ENCODE data around the gene TRAPPC2L. TPM values are rescaled to one million over a fixed set of nuclear protein-coding genes. Genes with fewer than 3 reads are reported as not detected.

Gene TRAPPC2L
- polyA plus RNA-seq, 1 donor = 73.7 TPM

DNA sequence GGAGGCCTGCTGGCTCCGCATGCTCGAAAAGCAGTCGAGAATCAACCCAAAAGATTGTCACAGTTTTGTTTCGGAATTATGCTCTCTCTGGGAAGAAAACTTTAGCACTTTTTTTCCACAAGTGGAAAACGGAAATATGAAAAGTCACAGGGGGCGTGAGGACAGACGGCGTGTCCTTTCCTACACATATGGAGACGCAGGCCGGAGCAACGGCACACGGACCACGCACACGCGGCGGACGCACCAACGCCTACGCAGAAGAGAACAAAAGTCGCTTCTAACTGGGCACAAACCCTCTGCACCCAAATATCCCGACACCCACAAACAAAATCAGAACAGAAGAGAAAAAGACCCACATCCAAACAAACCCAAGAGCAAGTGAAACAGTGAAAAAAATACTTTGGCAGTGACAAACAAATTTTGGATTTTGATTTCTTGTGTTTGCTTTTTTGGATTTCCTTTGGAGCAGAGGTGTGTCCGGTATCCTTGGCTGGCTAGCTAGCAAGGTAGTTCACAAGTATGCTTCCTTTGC is 18.8 kb downstream of the TRAPPC2L start:
- DNase-seq = no peak

- DNase-seq = no peak
These were observed 20.1 kb downstream of the TRAPPC2L start for GRCh38 chr16:88876942-88877526.

DNA sequence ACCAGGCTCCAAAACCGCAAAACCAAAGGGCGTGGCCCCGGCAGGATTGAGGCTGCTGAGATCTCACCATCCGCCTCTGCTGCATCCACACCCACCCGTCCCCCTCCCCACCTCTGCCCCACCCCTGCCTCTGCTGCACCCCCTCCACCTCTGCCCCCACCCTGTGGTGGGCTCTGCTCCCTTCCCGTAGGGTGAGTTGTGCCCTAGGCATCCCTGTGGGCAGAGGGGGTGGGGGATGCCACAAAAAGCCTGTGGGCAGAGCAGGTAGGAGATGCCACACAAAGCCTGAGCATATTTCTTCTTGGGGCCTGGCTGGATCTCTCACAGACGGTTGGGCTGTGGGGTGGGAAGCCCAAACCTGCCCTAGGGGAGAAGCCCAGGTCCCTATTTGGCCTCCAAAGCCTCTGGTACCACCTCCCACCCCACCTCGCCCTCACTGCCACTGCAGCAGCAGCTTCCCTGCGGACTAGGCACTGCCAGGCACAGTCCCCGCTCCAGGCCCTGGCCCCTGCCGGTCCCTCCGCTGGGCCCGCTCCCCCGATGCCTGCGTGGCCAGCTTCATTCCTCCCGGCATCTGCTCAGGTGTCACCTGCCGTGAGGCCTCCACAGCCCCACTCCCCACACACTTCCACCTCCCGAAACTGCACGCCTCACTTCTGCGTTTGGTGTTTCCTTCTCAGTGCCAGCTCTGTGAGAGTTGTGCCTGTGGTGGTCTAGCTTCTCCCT is 20.8 kb downstream of the TRAPPC2L start:
- DNase-seq = no peak

DNA sequence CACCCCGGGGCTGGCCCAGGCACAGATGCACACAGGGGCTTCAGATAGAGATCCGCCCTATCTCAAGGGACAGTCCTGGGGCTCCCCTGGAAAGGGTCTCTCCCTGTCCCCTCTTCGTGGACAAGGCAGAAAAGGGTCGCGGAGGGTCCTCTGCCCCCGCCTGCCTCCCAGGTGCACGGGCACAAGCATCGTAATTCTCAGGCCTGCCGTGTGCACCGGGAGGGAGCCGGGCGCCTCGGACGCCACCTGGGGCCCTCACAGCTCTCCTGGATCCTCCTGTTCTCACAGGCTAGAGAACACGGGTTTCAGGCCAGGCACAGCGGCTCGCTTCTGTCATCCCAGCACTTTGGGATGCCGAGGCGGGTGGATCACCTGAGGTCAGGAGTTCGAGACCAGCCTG is 21.4 kb downstream of the TRAPPC2L start:
- no peak for DNase-seq

GRCh38 chr16:88878967-88879787 is 22.2 kb downstream of the TRAPPC2L start:
- DNase-seq = no peak

DNA sequence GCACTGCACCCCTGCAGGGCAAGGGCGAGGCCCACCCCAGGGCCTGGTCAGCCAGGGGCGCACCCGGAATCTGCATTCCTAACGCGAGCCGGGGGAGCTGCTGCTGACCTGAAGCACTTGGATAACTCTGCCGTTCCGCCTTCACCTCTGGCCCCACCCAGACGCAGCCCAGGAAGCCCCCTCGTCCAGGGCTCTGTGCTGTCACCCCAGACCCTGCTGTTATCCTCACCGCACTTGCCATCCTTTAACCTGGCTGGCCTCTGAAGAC is 22.8 kb downstream of the TRAPPC2L start:
- DNase-seq = no peak

DNA sequence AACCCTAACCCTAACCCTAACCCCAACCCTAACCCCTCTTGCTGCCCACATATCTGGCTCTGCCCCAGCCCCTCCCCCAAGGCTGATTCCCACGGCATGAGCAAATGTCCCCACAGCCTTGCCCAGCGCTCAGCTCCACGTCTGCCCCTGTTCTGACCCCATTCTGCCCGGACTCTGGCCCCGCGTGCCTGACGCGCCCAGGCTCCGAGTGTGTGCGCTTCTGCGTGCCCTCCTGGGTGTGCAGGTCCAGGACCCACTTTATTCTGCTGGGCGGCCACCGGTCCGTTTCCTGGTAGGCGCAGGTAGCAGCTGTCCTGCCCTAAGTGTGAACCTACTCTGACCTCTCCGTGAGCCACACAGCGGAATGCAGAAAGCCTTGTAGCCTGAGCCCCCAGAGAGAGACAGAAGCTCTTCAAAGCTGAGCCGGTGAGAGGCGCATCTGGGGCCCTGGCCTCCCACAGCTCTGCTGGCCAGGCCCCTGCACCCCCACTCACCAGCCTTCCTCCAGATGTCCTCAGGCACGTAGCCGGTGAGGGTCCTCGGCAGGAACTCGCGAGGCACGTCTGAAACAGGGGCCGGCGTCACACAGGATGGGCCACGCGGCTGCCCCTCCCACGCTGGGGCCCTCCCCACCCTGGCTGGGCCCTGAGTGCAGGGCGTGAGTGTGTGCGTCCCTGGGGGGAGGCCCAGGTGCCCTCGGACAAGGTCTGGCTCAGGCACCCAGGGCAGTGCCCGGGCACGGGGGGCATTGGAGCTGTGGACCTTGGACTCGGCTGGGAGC is 23.5 kb downstream of the TRAPPC2L start:
- DNase-seq = no peak

DNA sequence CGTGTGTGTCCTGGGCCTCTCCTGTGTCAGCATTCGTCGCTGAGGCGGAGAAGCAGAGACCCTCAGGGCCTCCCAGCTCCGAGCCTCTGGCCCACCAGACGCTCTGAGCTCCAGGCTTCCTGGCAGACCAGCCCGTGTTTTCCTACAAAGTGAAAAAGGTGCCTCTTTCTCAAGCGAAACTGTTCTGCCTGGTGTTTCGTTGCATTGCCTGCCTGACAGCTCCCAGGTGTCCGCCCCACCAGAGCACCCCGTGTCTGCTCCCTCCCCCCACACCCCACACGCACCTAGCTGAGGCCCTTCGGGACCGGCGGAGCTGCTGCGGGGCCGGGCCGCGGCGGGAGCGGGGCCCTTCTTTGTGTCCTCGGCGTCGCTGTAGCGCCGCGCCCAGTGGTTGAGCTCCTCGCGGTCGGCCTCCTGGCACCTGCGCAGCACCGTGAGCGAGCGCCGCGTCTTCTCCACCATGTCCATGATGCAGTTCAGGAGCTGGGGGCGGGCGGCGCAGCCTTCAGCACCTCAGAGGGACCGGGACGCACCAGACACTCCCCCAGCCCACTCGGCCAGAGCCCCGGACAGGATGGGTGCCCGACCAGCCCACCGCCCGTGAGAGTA is 24.2 kb downstream of the TRAPPC2L start:
- DNase-seq = no peak

- no peak for DNase-seq
These were observed 24.9 kb downstream of the TRAPPC2L start for GRCh38 chr16:88881675-88882357.

GRCh38 chr16:88882358-88883030 is 25.6 kb downstream of the TRAPPC2L start:
- no peak for DNase-seq

GRCh38 chr16:88883117-88883895 is 26.4 kb downstream of the TRAPPC2L start:
- DNase-seq = no peak

DNA sequence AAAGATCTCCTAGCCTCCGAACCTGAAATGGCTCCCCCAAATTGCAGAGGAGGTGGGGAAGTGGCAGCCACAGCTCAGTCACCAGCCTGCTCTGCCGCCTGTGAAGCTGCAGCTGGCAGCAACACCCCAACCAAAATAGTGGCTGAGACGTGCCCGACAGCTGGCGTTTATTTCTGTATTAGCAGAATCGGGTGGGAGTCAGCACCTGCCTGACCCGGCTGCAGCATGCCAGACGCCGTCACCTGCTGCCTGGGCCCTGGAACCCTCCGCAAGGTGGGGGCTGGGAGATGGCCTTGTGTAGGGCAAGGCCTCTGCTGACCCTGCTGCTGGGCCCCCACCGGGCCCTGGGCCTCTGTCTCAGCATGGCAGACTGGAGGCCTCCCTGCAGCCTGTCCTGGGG is 27.0 kb downstream of the TRAPPC2L start:
- DNase-seq = no peak

GRCh38 chr16:88884569-88885271 is 27.8 kb downstream of the TRAPPC2L start:
- no peak for DNase-seq

- no peak for DNase-seq
These were observed 28.9 kb downstream of the TRAPPC2L start for GRCh38 chr16:88885693-88886280.

GRCh38 chr16:88886420-88886844 is 29.5 kb downstream of the TRAPPC2L start:
- DNase-seq = no peak

DNA sequence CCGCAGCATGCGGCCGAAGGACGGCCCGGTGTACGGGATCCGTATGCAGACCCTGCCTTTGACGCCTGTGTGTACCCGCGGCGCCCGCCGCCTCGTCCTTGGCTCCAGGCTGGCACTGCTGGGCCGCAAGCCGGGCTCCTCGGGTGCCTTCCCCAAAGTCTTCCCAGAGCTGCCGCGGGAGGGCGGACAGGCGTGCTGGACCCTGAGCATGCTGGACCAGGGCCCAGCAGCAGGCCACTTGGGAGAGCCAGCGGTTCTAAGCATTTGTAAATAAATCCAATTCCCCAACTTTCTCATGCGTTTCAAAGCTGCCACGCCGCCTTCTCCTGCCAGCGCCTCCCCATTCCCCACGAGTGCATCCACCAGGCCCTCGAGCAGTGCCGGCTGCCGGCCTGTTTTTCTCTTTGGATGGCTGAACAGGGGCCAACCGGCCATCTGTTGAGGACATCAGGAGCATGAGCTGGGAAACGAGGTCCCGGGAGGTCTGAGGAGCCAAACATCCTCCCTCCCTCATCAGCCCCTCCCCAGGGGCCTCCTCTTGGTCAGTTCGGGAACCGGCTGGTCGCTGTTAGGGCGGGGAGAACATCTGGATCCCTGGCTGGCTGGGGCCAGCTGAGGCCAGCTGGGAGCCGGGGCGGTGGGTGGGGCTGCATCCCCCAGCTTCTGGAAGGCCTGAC is 30.1 kb downstream of the TRAPPC2L start:
- DNase-seq = no peak

DNA sequence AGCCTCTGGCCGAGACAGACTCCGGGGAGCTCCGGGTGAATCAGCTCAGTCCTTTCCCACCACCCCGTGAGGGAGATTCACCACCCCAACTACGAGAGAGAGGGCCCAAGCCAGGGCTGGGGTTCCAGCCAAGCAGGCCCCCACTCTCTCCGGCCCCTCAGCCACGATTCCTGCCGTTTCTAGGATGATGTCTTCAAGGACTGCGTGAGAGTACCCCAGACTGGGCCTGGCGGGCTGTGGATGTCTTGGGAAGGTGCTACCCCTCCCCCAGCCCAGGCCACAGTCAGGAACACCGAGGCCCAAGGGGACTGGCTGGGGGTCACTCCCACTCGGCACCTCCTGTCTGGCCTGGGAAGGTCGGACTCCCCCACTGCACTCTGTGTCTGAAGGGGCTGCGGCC is 31.1 kb downstream of the TRAPPC2L start:
- no peak for DNase-seq
